Amniotic stem cell (primary cell): ENCODE measurements around the gene ABAT.

Experiments used
- DNase-seq: peaks from one replicate; lab custom pipeline; 2025; lab: John Stamatoyannopoulos, UW

Gene ABAT

DNA sequence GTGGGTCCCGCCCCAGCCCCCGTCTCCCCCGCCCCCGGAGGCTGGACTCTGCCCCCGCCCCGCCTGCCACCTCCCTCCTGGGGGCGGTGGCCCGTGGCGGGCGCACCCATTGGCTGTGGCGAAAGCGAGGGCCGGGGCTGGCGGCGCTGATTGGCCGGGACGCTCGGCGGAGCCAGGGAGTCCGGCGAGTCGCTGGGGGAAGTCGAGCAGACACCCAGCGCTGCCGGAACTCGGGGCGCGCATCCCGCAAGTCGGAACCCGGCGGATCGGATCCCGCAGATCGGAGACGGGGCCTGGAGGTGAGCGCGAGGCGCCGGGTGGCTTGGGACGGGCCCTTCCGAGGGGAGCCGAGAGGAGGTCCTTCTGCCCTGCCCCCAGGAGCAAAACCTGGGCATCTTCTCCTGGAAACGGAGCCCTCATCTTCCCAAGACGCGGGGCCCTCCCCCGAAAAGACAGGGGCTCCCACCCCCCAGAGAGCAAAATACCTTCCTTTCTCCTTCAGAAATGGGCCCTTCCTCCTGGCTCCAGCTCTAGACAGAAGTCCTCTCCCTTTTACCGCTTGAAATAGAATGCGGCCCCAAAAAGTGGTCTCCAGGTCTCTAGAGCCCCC, at the start of gene ABAT:
Gene ABAT, plus strand, starts transcription at position 205 of the 610 bp plus-strand sequence. CDS start 61,123 bp downstream, outside the sequence.
- DNase-seq = peak; percentile 48

DNA sequence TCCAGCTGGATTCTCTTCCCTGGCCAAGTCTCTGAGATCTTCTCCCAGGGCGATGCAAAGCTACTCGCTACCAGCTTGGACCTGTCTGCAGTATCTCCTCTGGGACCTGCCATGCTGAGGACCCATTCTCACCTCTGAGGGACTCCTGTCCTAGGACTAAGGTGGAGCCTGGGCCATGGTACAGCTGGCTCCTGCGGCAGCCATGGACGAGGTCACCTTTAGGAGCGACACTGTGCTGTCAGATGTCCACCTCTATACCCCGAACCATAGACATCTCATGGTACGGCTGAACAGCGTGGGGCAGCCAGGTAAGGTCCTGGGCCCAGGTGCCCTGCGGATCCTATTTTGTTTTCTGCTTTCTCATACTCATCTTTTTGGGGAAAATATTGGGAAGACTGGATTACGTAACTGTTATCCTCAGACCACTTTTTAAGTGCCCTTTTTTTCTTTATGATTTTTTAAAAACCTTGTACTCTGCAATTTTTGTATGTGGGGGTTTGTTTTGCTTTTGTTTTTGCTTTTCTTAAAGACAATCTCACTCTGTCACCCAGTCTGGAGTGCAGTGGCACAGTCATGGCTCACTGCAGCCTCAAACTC, 48.8 kb upstream of the ABAT start:
- no peak for DNase-seq

DNA sequence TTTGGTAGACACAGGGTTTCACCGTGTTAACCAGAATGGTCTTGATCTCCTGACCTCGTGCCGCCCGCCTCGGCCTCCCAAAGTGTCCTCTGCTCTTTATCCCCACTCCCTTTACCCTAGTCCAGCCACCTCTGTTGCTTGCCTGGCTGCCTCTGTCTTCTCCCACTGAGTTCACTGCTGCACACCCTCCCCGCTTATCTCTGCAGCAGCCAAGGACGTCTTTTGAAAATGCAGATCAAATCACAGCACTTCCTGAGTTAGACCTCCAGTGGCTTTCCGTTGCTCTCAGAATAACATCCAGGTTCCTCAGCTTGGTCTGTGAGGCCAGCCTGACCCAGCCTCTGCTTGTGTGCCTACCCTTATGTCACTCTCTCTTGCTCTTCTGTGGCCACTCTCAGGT, 47.5 kb upstream of the ABAT start:
- no peak for DNase-seq

DNA sequence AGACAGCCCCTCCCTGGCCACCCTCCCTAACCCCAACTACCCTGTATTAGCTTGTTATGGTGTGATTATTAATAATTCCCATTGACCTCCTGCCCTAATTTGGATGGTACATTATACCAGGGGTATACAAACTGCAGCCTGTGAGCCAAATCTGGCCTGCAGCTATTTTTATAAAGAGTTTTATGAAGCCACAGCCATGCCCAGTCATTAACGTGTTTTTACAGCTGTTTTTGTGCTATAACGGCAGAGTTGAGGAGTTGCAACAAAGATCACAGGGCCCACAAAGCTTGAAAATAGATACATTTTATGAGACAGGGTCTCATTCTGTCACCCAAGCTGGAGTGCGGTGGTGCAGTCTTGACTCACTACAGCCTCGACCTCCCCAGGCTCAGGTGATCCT, 47.0 kb upstream of the ABAT start:
- DNase-seq = no peak

DNA sequence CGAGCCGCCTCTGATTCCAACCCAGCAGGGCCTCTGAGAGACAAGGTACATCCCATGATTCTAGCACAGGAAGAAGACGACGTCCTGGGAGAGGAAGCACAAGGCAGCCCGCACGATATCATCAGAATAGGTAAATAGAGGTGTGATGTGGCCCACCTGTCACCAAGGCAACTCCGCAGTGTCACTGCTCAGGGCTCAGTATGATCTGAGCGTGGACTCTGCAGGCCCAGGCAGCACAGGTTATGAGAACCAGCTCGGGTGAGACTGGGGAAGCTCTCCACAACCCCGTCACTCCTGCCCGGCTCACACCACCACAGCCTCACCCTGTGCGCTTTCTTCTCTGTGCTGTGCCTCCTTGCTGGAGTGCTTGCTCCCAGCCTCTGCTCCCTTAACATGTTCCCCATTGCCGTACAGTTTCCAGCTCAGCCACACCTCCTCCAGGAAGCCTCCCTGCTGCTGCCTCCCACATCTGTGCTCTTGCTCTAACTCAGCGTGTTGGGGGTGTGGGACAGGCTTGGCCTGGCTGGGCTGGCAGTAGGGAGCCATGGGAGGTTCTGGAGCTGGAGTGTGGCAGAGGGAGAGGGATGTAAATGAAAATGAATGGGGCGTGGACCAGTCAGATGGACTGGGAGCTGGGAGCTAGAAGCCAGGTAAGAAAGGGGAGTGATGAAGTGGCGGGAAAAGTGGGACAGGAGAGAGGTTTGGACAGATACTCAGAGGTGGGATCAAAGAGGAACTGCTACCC, 45.3 kb upstream of the ABAT start:
- no peak for DNase-seq

DNA sequence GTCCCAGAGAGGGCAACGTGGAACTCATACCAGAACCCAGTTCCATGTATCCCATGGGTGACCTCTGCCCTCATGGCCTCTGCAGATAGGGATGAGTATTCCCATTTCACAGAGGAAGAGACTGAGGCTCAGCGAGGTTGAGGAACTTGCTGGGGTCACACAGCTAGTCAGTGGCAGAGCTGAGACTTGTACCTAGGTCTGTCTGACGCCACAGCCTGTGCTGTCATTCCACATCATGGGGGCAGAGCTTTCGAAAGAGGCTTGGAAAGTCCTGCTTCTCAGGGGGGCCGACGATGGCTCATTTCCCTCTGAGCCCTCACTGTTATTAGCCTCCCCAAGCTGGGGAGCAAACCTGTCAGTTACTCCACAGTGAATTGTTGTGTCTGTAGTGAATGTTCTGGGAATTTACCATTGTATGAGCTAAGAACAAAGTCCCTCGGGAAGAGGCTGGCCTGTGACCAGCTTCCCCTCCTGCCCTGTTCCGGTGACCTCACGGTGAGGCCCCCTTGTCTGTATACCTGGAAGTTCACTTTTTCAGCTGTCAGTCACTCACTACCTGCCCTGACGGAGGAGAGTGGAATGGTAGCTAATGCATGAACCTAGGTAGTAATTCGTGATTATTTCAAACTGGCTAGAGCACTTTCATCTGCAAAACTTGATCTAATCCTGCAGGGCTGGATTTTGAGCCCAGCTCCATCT, 44.0 kb upstream of the ABAT start:
- no peak for DNase-seq

DNA sequence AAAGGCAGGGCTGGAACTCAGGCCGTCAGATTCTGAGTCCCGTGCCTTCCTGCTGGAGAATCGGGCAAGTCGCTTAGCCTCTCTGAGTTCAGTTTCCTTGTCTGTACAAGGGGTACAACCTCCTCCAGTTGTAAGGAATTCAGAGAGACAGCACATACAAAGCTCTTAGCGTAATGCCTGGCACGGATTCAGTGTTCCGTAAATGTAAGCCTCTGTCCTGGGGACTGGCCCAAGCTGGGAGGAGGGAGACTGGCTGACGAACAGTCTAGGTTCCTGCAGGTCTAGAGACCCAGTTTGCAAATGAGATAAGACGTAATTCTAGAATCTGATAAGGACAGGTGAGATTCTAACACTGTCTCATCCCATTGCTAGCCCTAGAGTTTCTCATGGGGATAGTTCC, 43.0 kb upstream of the ABAT start:
- no peak for DNase-seq

DNA sequence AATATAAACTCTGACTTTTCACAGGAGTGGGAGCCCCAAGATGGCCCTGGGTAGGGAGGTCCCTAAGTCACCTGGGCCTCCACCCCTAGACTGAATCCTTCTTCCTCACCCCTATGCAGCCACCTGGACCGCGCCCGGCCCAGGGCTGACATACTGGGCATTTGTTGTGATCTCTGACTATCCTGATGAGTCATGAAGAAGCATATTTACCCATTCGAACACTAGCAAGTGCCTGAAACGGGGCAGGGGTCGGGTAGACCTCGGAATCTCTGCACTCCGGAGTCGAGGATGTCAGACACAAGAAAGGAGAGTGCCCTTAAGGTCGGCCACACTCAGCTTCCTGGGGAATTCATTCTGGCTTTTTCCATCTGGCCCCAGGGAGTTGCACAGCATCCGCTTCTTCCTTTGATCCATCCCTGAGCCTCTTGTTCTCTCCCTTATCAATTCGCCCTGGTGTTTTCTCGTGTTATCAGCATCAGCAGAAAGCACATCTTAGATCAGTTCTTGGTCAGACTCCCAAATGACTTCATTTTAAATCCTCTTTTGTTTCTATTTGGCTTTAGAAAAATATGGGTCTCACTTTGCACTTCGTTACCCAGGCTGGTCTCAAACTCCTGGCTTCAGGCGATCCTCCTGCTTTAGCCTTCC, 42.5 kb upstream of the ABAT start:
- no peak for DNase-seq

DNA sequence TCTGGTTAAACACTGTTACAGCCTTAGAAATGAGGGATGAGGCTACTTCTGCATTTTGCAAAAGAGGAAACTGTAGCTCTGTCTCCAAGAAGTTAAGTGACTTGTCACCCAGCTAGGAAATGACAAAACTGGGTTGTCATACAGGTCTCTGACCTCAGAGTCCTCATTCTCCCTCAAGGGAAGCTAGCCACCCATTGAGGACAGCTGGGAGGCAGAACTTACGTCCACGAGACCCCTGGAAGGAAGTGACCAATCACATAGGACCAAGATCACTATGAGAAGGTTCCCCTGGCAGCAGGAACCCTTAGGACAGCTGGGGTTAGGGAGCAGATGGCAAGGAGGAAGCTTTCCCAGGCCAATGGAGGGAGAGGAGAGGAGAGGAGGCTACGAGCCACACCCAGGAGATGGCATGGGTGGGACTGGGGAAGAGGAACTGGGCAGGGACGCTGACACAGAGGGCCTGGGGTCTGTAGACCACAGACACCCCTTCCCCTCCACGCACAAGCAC, 41.7 kb upstream of the ABAT start:
- no peak for DNase-seq

DNA sequence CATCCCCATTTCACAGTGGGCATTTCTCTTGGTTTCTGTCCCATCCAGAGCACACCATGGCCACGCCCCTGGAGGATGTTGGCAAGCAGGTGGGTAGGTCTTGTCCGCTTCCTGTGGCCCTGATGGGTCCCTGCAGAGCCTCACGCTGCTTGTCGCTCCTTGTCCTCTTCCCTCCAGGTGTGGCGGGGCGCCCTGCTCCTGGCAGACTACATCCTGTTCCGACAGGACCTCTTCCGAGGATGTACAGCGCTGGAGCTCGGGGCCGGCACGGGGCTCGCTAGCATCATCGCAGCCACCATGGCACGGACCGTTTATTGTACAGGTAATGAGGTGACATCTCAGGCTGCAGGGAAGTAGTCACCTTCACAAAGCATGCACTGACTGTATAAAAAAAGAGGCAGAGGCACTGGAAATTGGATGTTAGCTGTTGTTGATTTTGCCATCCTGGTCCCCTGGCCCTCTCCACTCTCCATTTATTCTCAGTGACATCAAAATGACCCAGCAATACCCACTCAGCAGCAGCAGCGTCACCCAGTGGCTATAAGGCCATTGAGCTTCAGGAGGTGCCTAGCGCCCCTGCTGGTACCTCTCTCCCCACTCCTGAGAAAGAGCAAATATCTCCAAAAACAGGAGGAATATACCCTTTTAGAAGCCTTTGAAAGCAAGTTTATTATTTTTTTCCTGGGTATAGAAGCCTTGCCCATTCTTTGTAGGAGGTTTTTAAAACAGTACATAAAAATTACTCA, 39.3 kb upstream of the ABAT start:
- no peak for DNase-seq

DNA sequence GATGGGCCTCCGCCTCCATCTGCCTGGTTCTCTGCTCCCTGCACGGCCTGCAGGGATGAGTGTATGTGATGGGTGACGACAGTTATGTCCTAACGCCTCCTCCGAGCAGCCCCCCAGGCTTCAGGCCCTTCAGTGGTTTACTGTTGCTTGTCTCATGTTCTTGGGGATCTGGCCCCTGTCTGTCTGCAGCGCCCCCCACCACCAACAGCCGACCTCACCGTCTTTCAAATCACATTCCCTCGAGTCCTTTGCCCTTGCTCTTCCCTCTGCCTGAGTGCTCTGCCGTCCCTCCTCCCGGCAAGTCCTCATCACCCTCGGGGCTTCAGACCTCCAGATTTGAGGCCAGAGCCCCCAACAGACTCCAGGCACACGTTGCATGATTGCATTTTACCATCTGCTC, 34.7 kb upstream of the ABAT start:
- no peak for DNase-seq

DNA sequence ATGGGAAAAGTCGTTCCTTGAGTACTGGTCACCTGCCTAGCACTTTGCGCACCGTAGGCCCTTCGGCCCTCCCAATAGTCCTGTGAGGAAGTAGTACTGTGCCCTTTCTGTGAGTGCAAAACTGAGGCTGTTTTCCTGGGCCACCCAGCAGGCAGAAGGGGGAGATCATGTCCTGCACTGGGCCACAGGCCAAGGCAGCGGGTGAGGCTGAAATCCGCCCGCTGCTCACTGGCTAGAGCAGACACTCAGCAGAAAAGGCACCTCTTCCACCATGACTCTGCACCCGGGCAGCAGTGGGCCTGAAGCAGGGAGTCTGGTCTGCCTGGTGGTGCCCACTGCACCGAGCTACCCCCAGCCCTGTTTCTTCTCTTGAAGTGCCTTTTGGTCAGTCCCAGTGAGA, 32.7 kb upstream of the ABAT start:
- DNase-seq = no peak

DNA sequence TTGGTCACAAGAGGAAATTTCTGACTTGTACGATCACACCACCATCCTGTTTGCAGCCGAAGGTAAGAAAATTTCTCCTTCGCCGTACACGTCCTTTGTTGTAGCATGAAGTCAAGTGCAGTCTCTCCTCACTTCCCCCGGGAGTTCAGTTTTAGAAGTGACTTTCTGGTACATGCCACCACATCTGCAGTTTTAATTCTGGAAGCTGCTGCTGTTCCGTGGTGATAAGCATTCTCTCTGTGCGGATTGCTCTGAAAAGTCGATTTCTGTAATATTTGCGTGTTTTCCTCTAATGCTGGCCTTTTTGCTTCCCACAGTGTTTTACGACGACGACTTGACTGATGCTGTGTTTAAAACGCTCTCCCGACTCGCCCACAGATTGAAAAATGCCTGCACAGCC, 32.3 kb upstream of the ABAT start:
- DNase-seq = no peak

DNA sequence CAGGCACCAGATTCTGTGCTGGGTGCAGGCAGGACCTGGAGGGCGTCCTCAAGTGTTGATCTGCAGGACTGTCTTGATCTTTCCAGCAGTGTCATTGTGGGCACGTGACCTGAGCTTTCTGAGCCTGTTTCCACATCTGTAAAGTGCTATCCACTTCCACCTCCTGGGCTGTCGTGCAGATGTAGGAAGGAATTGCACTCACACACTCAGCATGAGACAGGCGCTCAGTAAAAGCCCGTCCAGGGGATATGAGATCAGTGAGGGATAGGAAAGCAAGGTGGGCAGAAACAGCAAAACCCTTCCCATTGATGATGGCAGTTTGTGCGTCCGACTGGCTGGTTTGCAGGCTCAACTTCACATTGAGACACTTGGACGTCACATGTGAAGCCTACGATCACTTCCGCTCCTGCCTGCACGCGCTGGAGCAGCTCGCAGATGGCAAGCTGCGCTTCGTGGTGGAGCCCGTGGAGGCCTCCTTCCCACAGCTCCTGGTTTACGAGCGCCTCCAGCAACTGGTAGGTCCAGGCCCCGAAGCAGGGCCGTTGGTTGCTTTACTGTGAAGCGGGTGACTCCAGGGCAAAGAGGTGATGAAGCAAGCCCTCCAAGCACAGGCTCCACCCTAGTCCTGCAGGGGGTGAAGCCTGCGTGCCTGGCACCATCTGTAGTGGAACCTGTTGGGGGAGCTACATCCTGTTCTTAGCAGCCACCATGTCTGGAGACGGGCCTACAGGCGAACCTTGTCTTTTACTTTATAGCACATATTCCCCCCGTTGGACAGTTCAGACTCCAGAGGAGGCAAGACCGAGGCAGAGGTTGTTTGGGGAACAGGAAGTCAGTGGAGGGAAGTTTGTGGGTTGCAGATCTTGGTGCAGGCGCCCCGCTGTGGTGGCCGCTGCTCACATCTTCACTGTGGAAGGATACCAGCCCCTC, 29.9 kb upstream of the ABAT start:
- no peak for DNase-seq

DNA sequence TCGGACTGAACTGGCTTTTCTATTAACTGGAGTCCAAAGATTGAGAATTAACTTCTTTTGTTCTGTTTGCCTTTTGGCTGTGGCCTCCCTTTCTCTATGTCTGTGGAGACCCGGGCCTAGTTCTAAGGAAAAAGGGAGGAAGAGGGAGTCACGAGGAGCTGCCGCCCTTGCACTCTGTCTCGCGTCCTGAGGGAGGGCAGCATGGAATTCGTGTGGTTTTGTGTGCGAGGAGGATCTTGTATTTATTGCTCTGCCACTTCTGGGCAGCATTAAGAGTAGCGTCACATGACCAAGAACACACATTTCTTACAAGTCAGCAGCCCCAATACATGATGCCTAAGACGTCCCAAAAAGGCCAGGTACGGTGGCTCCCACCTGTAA, 29.3 kb upstream of the ABAT start:
- DNase-seq = no peak

DNA sequence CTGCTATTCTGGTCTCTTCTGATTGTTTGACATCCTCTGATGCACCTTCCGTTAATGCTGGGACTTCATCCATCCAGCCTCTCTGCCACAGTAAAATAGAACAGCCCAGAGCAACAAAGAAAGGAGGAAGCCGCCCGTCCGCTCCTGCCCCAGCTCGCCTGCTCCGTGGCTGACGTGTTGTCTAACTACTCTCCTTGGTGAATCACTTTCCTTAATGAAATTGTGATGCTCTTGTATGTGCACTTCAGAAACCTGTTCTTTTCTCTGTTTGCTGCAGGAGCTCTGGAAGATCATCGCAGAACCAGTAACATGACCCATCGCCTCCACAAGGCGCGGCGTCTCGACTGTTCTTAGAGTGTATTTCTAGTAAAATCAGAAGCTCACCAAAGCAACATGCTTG, 28.6 kb upstream of the ABAT start:
- no peak for DNase-seq

DNA sequence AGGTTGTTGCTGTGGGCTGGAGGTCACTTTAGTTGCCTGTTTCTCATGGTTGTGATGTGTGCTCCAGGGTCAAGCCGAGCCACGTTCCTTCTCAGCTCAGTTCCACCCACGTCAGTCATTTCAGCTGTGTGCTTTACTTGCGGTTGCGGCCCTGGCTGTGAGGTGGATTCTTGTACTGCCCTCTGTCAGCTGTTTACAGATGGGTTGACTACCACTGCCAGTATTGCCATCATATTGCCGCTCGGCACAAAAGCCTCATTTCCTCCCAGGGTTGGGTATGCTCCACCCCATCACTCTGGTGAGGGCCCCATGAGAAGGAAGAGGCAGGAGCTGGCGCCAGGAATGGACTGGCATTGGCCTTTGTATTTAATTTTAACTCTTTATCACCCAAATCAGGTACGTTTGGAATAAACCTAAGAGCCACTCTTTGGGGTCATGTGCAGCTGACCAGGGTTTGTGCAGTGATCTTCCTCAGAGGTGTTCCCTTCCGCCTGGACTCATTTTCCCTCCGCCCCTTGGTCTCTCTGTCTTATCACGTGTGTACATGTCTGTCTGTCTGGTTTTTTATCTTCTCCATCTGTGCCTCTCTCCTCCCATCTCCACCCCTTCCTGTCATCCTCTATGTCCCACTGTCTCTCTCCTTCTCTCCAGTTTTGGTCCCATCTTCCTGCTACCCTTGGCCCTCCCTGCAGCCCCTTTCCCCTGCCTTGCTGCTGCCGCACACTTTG, 27.9 kb upstream of the ABAT start:
- DNase-seq = no peak

DNA sequence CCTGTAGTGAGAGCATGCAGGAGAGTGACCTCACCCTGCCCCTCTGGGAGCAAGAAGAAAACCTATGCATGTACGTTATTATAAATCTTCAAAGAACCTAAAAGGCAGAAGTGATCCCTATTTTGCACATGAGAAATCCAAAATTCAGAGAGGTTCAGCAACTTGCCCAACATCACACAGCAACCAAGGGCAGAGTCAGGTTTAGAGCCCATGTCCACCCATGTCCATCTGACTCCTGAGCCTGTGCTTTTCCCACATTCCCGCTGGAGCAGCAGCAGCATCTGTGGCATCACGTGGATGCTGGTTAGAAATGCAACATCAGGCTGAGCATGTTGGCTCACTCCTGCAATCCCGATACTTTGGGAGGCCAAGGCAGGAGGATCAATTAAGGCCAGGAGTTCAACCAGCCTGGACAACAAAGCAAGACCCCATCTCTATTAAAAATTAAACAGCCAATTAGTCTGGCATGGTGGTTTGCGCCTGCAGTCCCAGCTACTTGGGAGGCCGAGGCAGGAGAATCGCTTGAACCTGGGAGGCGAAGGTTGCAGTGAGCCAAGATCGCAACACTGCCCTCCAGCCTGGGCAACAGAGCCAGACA, 26.6 kb upstream of the ABAT start:
- no peak for DNase-seq

DNA sequence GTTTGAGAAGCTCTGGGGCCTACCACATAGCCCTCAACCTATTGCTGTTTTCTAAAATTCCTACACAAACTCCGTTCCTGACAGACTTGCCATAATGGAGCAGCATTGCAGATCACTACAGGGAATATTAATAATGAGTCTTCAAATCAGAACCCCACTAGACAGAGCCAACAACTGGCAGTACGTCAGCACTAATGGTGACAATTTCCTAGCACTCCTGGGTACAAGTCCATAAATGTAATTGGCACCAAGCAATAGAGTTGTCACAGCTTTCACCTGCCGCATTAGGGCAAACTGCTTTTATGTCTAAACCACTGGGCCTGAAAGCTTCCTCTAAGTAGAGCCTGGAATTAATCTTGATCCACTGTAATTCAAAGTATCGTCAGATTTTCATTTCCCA, 25.5 kb upstream of the ABAT start:
- no peak for DNase-seq
